Activated naive CD4-positive, alpha-beta T cell treated with Interleukin-2 at 50 U/mL for 16 hours (primary cell): ENCODE data around the gene PNMA3.
"Not testable (repeated sequence)": the region's sequence is repeated elsewhere in the genome, so short reads cannot be mapped to it uniquely, and the experiment has no call there.

ENCODE experiments used
- DNase-seq: peaks from one replicate; pipeline ENCODE4 v3.0.0-alpha.2; 2020

PNMA3 gene

GRCh38 chrX:153074935-153075334, 18.7 kb downstream of the PNMA3 start:
- no peak for DNase-seq

- DNase-seq: no peak
Measured at GRCh38 chrX:153075366-153075765, 19.1 kb downstream of the PNMA3 start.

GRCh38 chrX:153077437-153078135, 21.3 kb downstream of the PNMA3 start:
- DNase-seq: not testable (repeated sequence)

GRCh38 chrX:153083238-153083923, 27.1 kb downstream of the PNMA3 start:
- DNase-seq: not testable (repeated sequence)

GRCh38 chrX:153102418-153102817, 46.1 kb downstream of the PNMA3 start:
- DNase-seq: no peak

GRCh38 chrX:153104959-153105358, 48.7 kb downstream of the PNMA3 start:
- DNase-seq: not testable (repeated sequence)

- not testable (repeated sequence) for DNase-seq
Measured at GRCh38 chrX:153106092-153106801, 50.0 kb downstream of the PNMA3 start.
